A549 (cell line): ENCODE measurements around the gene RUNX1.

ENCODE experiments used
- CTCF ChIP-seq: fragments of >200 bp; sonication (Bioruptor Twin); formaldehyde crosslinking; IDR thresholded peaks from 3 replicates; pipeline ENCODE4 v1.5.1; 2016
- NFE2L2 ChIP-seq: fragments of 150-350 bp; conservative IDR thresholded peaks from 2 replicates; pipeline ENCODE4 v1.6.1; 2014; ENCODE audit warnings: low read length
- POLR2A ChIP-seq: IDR thresholded peaks from 2 replicates; pipeline ENCODE4 v1.6.1; 2012; ENCODE audit warnings: mild to moderate bottlenecking, low read length
- RCOR1 ChIP-seq: fragments of 150-350 bp; IDR thresholded peaks from 2 replicates; pipeline ENCODE4 v1.6.1; 2014; ENCODE audit warnings: antibody characterized with exemption, low read length, low read depth
- RFX5 ChIP-seq: fragments of 450-650 bp; IDR thresholded peaks from 2 replicates; pipeline ENCODE4 v1.7.1; 2014; ENCODE audit warnings: antibody characterized with exemption, mild to moderate bottlenecking, moderate library complexity

GRCh38 chr21:34900376-34900775, 148.7 kb downstream of the RUNX1 start:
- no peak for TF ChIP-seq RCOR1
- no peak for TF ChIP-seq CTCF
- no peak for TF ChIP-seq RFX5
- no peak for TF ChIP-seq POLR2A
- TF ChIP-seq NFE2L2, result no peak
